Ascending aorta (tissue), 2 donors: Measurements from ENCODE around the gene RASSF5. TPM values are rescaled to one million over a fixed set of nuclear protein-coding genes. Genes with fewer than 3 reads are reported as not detected.

Experiments used
- DNase-seq, 2 donors: peaks; one replicate each; pipeline ENCODE4 v3.0.0-alpha.2; 2019; ENCODE audit warnings: low spot score in 2 of 2
- H3K27ac ChIP-seq, 2 donors: fragments of 200-600 bp; sonication (generic); one replicate each; pipeline ENCODE4 v1.5.1; 2016 to 2017; ENCODE audit warnings: mild to moderate bottlenecking in 1 of 2
- H3K27me3 ChIP-seq: fragments of 200-600 bp; sonication (generic); one replicate; pipeline ENCODE4 v1.5.1; 2017
- H3K36me3 ChIP-seq, 2 donors: fragments of 200-600 bp; sonication (generic); one replicate each; pipeline ENCODE4 v1.5.1; 2016
- H3K4me1 ChIP-seq, 2 donors: fragments of 200-600 bp; sonication (generic); one replicate each; pipeline ENCODE4 v1.5.1; 2016 to 2017; ENCODE audit warnings: mild to moderate bottlenecking in 1 of 2
- H3K4me3 ChIP-seq, 2 donors: fragments of 200-600 bp; sonication (generic); one replicate each; pipeline ENCODE4 v1.5.1; 2016 to 2017; ENCODE audit warnings: mild to moderate bottlenecking in 1 of 2
- H3K9me3 ChIP-seq, 2 donors: fragments of 200-600 bp; sonication (generic); one replicate each; pipeline ENCODE4 v1.5.1; 2016
- CTCF ChIP-seq, 3 experiments: fragments of 200-600 bp in 2 of 3; fragments of 450-650 bp in 1 of 3; sonication (generic) in 2 of 3; IDR thresholded peaks; one replicate each; pipeline ENCODE4 v1.5.1; 2016 to 2019; ENCODE audit warnings: antibody characterized with exemption in 3 of 3, mild to moderate bottlenecking in 1 of 3, moderate library complexity in 1 of 3
- intact Hi-C: fragments of 100-400 bp; cut with DNase I; formaldehyde crosslinking; loops from one replicate; pipeline ENCODE4 v1.15.1; 2023
- total RNA-seq: library from RNA; depleted of rRNA; stranded (reverse); fragments of >200 nt; gene quantifications from one replicate; pipeline ENCODE4 v1.1.0, GENCODE V29; 2016

RASSF5 gene
- total RNA-seq, 1 donor from 2014 or later = 8.9 TPM

DNA sequence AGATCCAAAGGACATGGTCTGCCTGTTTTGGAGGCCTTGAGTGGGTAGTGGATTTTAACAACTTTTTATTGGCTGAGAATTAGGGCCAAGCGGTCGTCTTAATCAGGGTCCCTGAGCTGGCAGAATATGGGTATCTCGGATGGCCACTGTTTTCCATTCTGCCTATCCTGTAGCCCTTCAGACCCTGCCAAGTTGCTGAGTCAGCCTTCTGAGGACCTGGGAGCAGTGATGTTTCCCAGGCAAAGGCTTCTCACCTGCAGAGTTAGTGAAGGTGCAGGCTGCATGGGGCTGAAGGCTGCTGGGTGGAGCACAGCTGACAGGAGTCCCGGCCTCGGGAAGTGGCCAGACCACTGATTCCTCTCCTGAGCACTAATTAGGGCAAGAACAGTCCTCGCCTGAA is 11.4 kb downstream of the RASSF5 start:
- no peaks in the 10 kb centered on the region for H3K27me3 ChIP-seq
- no peaks in the 10 kb centered on the region for H3K36me3 ChIP-seq
- H3K4me3 ChIP-seq = no peak overlapping the region
- no peak for TF ChIP-seq CTCF (IDR thresholded peaks at IDR 0.05)
- H3K9me3 ChIP-seq = no peaks in the 10 kb centered on the region
- intact Hi-C loops = no loop called here
- H3K27ac ChIP-seq = no peak overlapping the region
- DNase-seq = no peak
- H3K4me1 ChIP-seq = peaks cover 2 to 8% of the 10 kb centered on the region in 2 donors

DNA sequence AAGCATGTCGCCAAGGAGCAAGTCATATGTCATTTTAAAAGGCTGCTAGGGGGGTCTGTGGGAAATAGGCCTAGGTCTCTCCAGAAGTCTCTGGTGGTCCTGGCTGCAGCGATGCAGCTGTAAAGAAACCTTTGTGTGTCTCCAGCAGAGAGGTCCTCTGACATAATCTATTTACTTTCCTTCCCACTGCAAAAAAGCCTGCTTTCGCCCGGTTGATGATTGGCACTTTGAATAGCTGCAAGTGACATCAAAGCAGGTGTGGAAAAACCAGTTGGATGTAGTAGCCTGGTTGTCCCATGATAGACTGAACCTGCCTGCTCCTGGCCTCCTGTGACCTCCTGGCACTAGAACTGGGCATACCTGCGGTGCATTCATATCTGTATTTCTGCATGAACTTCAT is 13.8 kb downstream of the RASSF5 start:
- Histone ChIP-seq H3K36me3 (no peaks in the 10 kb centered on the region), H3K9me3 (no peaks in the 10 kb centered on the region)
- no peak for DNase-seq

GRCh38 chr1:206521694-206522402 is 14.5 kb downstream of the RASSF5 start:
- no peaks in the 10 kb centered on the region for H3K36me3 ChIP-seq
- DNase-seq = no peak
- TF ChIP-seq CTCF (IDR thresholded peaks at IDR 0.05) = no peak
- H3K4me3 ChIP-seq = no peak overlapping the region
- intact Hi-C loops = no loop called here
- no peaks in the 10 kb centered on the region for H3K4me1 ChIP-seq
- no peaks in the 10 kb centered on the region for H3K9me3 ChIP-seq
- no peaks in the 10 kb centered on the region for H3K27me3 ChIP-seq
- no peak overlapping the region for H3K27ac ChIP-seq

More for the DNA sequence above, 13.8 kb downstream of the RASSF5 start:
- Histone ChIP-seq H3K27ac (no peak overlapping the region), H3K4me1 (no peaks in the 10 kb centered on the region), H3K27me3 (no peaks in the 10 kb centered on the region), H3K4me3 (no peak overlapping the region)
- TF ChIP-seq CTCF (IDR thresholded peaks at IDR 0.05) = no peak
- intact Hi-C loops = no loop called here

GRCh38 chr1:206524739-206525364 is 17.5 kb downstream of the RASSF5 start:
- no peaks in the 10 kb centered on the region for H3K27me3 ChIP-seq
- no peak overlapping the region for H3K4me3 ChIP-seq
- no peaks in the 10 kb centered on the region for H3K4me1 ChIP-seq
- H3K9me3 ChIP-seq = no peaks in the 10 kb centered on the region
- H3K27ac ChIP-seq = no peak overlapping the region
- intact Hi-C loops = no loop called here
- DNase-seq = no peak
- H3K36me3 ChIP-seq = no peaks in the 10 kb centered on the region
- no peak for TF ChIP-seq CTCF (IDR thresholded peaks at IDR 0.05)

- no peak for DNase-seq
- Histone ChIP-seq H3K27ac (no peak overlapping the region), H3K4me3 (no peak overlapping the region), H3K4me1 (no peaks in the 10 kb centered on the region), H3K36me3 (no peaks in the 10 kb centered on the region), H3K9me3 (no peaks in the 10 kb centered on the region), H3K27me3 (no peaks in the 10 kb centered on the region)
- no peak for TF ChIP-seq CTCF (IDR thresholded peaks at IDR 0.05)
- intact Hi-C loops = no loop called here
Observed at GRCh38 chr1:206526064-206526911, 19.0 kb downstream of the RASSF5 start.
